Measurements from ENCODE around the gene PDK4.

GRCh38 chr7:95607561-95607960 is 11.2 kb upstream of the PDK4 start:
- TF ChIP-seq CTCF (conservative IDR thresholded peaks at IDR 0.05; ENCODE audit: low read depth, low read length) (no peak), EZH2 (IDR thresholded peaks at IDR 0.05; ENCODE audit: borderline replicate concordance, low read depth, low read length, poor library complexity, severe bottlenecking) (no peak)

All from A673 (cell line).